ENCODE results near the gene ZIC1. TPM values are rescaled to one million over a fixed set of nuclear protein-coding genes. Genes with fewer than 3 reads are reported as not detected.

Gene ZIC1
- total RNA-seq, 1 experiment from 2014 or later = not detected

DNA sequence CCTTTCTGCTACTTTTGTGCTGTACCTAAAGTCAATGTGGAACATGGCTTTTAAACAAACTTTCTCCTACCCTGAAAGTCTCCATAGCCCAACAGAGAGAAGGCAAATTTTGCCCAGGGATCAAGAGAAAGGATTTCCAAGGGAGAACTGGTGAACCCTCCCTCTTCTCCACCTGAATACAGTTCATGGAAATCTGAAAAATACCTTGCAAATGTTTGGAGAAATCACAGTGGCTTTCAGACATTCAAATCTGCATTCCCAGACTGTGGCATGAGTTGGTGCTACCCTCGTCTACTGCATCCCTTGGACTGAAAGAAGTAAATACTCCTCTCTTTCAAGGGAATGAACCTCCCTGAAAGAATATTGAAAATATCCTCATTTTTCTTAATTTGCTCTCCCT lies 41.5 kb upstream of the ZIC1 start:
- POLR2A ChIA-PET (ENCODE audit: unreplicated experiment) = no interaction called here
- intact Hi-C loops (cut with micrococcal nuclease; ENCODE audit: unreplicated experiment) = loop anchor here (10.0 kb wide), 1 partner anchor 247 kb away; no protein-coding TSS in a partner anchor
- H3K27me3 ChIP-seq (ENCODE audit: insufficient read depth, low read depth) = no peaks in the 10 kb centered on the region

DNA sequence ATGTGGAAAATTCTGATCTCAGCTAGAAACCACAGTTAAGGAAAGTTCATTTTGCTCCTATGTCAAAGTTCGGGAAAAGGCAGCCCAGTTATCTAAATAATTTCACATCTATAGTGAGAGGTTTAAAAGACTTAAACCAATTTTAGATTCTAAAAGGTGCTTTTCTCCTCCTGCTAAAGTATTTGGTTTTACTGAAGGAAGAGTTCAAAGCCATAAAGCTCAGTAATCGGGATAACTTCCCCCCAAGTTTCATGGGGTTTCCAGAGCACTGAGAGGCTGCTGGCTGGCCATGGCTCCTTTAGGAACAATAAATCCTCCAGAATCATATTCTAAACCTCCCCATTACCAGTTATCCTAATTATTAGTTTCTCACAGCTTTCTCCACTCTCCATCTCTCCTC lies 41.0 kb upstream of the ZIC1 start:
- no peak for DNase-seq
- intact Hi-C loops (cut with micrococcal nuclease; ENCODE audit: unreplicated experiment) = loop anchor here (10.0 kb wide), 1 partner anchor 247 kb away; no protein-coding TSS in a partner anchor
- TF ChIP-seq, protein P1, sequence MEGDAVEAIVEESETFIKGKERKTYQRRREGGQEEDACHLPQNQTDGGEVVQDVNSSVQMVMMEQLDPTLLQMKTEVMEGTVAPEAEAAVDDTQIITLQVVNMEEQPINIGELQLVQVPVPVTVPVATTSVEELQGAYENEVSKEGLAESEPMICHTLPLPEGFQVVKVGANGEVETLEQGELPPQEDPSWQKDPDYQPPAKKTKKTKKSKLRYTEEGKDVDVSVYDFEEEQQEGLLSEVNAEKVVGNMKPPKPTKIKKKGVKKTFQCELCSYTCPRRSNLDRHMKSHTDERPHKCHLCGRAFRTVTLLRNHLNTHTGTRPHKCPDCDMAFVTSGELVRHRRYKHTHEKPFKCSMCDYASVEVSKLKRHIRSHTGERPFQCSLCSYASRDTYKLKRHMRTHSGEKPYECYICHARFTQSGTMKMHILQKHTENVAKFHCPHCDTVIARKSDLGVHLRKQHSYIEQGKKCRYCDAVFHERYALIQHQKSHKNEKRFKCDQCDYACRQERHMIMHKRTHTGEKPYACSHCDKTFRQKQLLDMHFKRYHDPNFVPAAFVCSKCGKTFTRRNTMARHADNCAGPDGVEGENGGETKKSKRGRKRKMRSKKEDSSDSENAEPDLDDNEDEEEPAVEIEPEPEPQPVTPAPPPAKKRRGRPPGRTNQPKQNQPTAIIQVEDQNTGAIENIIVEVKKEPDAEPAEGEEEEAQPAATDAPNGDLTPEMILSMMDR (conservative IDR thresholded peaks at IDR 0.05) = no peak
- TF ChIP-seq EZH2 (IDR thresholded peaks at IDR 0.05; ENCODE audit: low read depth) = no peak
- H3K9me2 ChIP-seq (ENCODE audit: insufficient read depth) = no peaks in the 10 kb centered on the region
- H3K27ac ChIP-seq = no peak overlapping the region
- no peaks in the 10 kb centered on the region for H4K20me1 ChIP-seq (ENCODE audit: insufficient read depth)
- H3K27me3 ChIP-seq (ENCODE audit: insufficient read depth, low read depth) = no peaks in the 10 kb centered on the region
- POLR2A ChIA-PET (ENCODE audit: unreplicated experiment) = no interaction called here
- no peak overlapping the region for H3K4me2 ChIP-seq
- H3K79me2 ChIP-seq (ENCODE audit: low read depth) = no peaks in the 10 kb centered on the region
- H2AFZ ChIP-seq = no peak overlapping the region
- CTCF ChIA-PET = no interaction called here
- H3K4me3 ChIP-seq = no peak overlapping the region
- no peaks in the 10 kb centered on the region for H3F3A ChIP-seq (ENCODE audit: insufficient read depth, low read depth)
- no peaks in the 10 kb centered on the region for H3K9me3 ChIP-seq (ENCODE audit: insufficient read depth, low read depth)
- no peaks in the 10 kb centered on the region for H3K36me3 ChIP-seq (ENCODE audit: low read depth)
- H3K4me1 ChIP-seq (replicated peaks; ENCODE audit: insufficient read depth) = no peaks in the 10 kb centered on the region
- no TSS peak for BruUV-seq (replicated peaks)

More for the DNA sequence above, 41.5 kb upstream of the ZIC1 start:
- no peaks in the 10 kb centered on the region for H3F3A ChIP-seq (ENCODE audit: insufficient read depth, low read depth)
- BruUV-seq (replicated peaks) = no TSS peak
- no peak overlapping the region for H3K27ac ChIP-seq
- no peak overlapping the region for H3K4me2 ChIP-seq
- no peaks in the 10 kb centered on the region for H3K79me2 ChIP-seq (ENCODE audit: low read depth)
- no peaks in the 10 kb centered on the region for H3K9me3 ChIP-seq (ENCODE audit: insufficient read depth, low read depth)
- no peak for DNase-seq
- H3K4me1 ChIP-seq (replicated peaks; ENCODE audit: insufficient read depth) = no peaks in the 10 kb centered on the region
- no peaks in the 10 kb centered on the region for H3K36me3 ChIP-seq (ENCODE audit: low read depth)
- no peak overlapping the region for H3K4me3 ChIP-seq
- CTCF ChIA-PET = no interaction called here
- no peaks in the 10 kb centered on the region for H4K20me1 ChIP-seq (ENCODE audit: insufficient read depth)
- H3K9me2 ChIP-seq (ENCODE audit: insufficient read depth) = no peaks in the 10 kb centered on the region
- TF ChIP-seq, protein P1 (conservative IDR thresholded peaks at IDR 0.05) = no peak
- TF ChIP-seq EZH2 (IDR thresholded peaks at IDR 0.05; ENCODE audit: low read depth) = no peak
- no peak overlapping the region for H2AFZ ChIP-seq

DNA sequence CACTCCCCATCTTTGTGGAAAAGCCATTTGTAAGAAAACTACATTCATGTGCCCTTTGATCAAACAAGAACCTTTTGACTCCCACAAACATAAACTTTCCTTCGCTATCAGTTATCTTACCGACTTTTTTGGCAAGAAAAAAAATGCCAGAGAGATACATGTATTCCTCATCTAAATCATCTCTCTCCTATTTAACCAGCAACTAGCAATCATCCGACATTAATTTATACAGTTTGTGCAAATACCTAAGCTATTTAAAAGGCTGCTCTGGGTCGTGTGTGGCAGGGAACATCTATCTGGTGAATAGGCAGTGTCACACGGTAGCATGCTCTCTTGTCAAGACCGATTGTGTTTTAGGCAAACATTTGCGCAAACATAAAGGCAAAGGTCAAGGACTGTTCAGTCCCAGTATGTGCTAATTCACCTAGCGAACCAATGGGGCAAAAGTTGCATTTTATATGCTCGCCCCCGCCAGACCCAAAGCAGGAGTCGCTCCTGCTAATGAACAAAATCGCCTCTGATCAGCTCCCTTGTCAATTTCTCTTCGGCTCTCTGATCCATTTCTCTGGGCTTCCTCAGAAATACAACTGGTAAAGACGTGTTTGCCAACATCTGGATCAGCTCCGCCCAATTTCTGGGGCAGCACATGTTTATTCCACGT lies 40.5 kb upstream of the ZIC1 start:
- ChIA-PET CTCF (interaction anchor here (0.6 kb wide), 1 partner anchor 132 kb away, joined by 3 read pairs; no protein-coding TSS in a partner anchor), POLR2A (ENCODE audit: unreplicated experiment) (no interaction called here)
- Histone ChIP-seq H3K9me2 (ENCODE audit: insufficient read depth) (no peaks in the 10 kb centered on the region), H3K36me3 (ENCODE audit: low read depth) (no peaks in the 10 kb centered on the region), H4K20me1 (ENCODE audit: insufficient read depth) (no peaks in the 10 kb centered on the region), H3K4me1 (replicated peaks; ENCODE audit: insufficient read depth) (no peaks in the 10 kb centered on the region), H3F3A (ENCODE audit: insufficient read depth, low read depth) (no peaks in the 10 kb centered on the region), H3K79me2 (ENCODE audit: low read depth) (no peaks in the 10 kb centered on the region), H3K9me3 (ENCODE audit: insufficient read depth, low read depth) (no peaks in the 10 kb centered on the region), H2AFZ (no peak overlapping the region), H3K27ac (no peak overlapping the region), H3K4me2 (no peak overlapping the region), H3K27me3 (ENCODE audit: insufficient read depth, low read depth) (no peaks in the 10 kb centered on the region), H3K4me3 (no peak overlapping the region)
- TF ChIP-seq, protein P1 (conservative IDR thresholded peaks at IDR 0.05) = no peak
- TF ChIP-seq EZH2 (IDR thresholded peaks at IDR 0.05; ENCODE audit: low read depth) = no peak
- intact Hi-C loops (cut with micrococcal nuclease; ENCODE audit: unreplicated experiment) = loop anchor here (10.0 kb wide), 1 partner anchor 246 kb away; no protein-coding TSS in a partner anchor
- no peak for DNase-seq
- BruUV-seq (replicated peaks) = no TSS peak

Measured in PC-9 (cell line).